CD4-positive, alpha-beta T cell treated with Interleukin-6 at 100 ng/mL for 8 hours (primary cell): ENCODE data around the gene CCNG1.
"Not testable (repeated sequence)": the region's sequence is repeated elsewhere in the genome, so short reads cannot be mapped to it uniquely, and the experiment has no call there.

Experiments
- DNase-seq: peaks from one replicate; pipeline ENCODE4 v3.0.0-alpha.2; 2020; ENCODE audit warnings: mixed read lengths, low spot score

Gene CCNG1

DNA sequence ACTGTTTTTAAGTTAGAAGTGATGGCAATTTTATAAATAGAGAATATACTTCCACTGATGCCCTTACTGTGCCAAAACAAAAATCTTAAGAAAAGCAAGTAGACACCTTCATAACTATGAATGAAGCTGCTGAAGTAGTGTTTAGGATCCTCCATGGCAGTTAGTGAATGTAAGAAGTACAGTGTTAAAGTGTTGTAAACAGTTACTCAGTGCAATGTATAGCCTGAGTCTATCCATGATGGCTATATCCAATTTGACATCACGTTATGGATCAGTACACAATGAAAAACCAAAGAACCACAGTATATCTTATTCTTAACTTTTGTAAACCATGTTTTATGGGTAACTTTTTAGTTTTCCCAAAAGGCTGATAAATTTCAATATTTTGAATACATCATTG lies 7.1 kb downstream of the CCNG1 start:
- no peak for DNase-seq

DNA sequence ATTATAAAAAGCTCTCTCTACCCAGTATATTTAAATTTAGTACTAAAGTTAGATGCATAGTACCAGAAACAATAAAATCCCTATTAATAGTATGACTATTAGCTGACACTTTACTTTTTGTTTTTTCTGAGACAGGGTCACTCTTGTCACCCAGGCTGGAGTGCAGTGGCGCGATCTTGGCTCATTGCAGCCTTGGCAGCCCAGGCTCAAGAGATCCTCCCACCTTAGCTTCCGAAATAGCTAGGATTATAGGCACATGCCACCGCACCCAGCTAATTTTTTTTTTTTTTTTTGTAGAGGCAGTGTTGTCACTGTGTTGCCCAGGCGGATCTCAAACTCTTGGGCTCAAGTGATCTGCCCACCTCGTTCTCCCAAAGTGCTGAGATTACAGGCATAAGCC lies 8.0 kb downstream of the CCNG1 start:
- DNase-seq, result no peak

GRCh38 chr5:163447191-163447590 lies 9.8 kb downstream of the CCNG1 start:
- no peak for DNase-seq

GRCh38 chr5:163447875-163448274 lies 10.5 kb downstream of the CCNG1 start:
- no peak for DNase-seq

- DNase-seq, result no peak
These were observed 11.1 kb downstream of the CCNG1 start for GRCh38 chr5:163448491-163448890.

GRCh38 chr5:163451489-163451888 lies 14.1 kb downstream of the CCNG1 start:
- DNase-seq, result no peak

GRCh38 chr5:163453705-163454104 lies 16.3 kb downstream of the CCNG1 start:
- DNase-seq, result no peak

GRCh38 chr5:163455406-163455805 lies 18.0 kb downstream of the CCNG1 start:
- DNase-seq, result not testable (repeated sequence)

GRCh38 chr5:163456029-163456589 lies 18.7 kb downstream of the CCNG1 start:
- no peak for DNase-seq

- no peak for DNase-seq
These were observed 19.4 kb downstream of the CCNG1 start for GRCh38 chr5:163456840-163457239.

GRCh38 chr5:163458778-163459385 lies 21.5 kb downstream of the CCNG1 start:
- DNase-seq, result no peak

GRCh38 chr5:163459462-163459818 lies 22.0 kb downstream of the CCNG1 start:
- no peak for DNase-seq

DNA sequence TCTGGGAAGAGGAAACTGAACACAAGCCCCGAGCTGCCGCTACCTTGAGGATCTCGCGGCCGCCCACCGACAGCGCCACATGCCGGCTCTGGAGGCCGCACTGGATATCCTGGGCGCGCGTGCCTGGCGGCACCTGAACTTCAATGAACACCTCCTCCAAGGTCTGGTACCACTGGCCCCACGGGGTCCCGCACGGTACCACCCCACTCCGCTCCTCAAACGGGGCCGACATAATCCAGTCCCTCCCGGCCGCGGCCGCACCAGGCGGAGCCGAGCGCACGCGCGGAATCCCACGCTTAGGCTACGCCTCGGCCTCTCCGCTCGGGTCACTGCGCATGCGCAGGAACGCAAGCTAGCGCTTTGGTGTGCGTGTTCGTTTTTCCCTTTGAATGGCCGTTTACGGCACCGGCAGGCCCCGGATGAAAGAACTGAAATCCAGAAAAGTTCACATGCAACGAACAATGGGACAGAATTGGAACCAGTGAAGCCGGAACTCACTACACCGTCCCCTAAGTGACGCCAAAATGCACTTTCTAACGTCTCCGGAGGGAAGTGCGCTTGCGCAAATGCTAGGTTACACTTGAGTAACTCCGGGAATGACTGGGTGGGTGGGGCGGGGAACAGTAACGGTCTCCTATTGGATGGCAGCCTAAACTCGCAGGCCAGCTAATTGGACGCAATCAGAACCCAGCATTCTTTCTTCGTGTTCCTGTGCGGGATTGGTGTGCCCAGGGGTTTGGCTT lies 22.6 kb downstream of the CCNG1 start, which contains the start of gene NUDCD2:
TSS of gene NUDCD2 (minus strand) at position 284 of the 743 bp plus-strand sequence. CDS start at position 232, 52 bp downstream.
- peak; percentile 97 for DNase-seq

DNA sequence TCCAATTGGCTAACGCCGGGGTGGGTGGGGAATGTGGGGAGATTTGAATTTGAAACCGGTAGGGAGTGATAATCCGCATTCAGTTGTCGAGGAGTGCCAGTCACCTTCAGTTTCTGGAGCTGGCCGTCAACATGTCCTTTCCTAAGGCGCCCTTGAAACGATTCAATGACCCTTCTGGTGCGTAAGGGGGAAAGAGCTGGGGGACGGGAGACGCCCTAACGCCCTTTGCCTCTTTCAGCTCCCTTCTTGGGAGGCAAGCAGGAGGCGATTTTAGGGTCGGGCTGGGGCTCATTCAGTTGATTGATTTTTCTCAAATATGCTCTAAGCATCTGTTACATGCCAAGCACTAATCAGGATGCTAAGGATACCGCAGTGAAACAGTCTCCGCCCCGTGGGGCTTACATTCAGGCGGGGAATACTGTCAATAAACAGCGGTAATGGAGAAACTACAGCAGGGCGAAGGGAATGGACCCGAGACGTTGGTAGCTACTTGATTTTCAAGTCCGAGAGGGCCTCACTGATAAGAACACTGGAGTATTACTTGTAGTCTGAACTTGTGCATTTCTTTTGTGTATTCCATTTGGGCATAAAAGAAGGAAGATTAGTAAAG lies 23.3 kb downstream of the CCNG1 start, which contains the start of gene HMMR:
TSS of gene HMMR (plus strand) at position 71 of the 610 bp plus-strand sequence. CDS start at position 132, 61 bp downstream.
- no peak for DNase-seq

DNA sequence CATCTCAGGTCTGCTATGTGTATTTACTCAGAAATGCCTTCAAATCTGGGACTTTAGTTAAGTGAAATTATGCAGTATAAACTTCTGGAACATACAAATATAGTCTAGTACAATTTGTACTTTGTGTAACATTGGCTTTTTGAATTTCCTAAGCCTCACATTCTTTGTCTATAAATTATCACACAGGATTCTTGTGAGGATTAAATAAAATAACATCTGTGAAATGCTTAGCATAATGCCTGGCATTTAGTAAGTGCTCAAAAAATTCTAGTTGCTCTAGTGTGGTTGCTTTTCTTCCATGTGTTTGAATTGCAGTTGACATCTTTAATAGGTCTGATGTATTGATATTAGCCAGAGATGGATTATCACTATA lies 25.7 kb downstream of the CCNG1 start:
- no peak for DNase-seq

- no peak for DNase-seq
These were observed 30.3 kb downstream of the CCNG1 start for GRCh38 chr5:163467682-163468081.

DNA sequence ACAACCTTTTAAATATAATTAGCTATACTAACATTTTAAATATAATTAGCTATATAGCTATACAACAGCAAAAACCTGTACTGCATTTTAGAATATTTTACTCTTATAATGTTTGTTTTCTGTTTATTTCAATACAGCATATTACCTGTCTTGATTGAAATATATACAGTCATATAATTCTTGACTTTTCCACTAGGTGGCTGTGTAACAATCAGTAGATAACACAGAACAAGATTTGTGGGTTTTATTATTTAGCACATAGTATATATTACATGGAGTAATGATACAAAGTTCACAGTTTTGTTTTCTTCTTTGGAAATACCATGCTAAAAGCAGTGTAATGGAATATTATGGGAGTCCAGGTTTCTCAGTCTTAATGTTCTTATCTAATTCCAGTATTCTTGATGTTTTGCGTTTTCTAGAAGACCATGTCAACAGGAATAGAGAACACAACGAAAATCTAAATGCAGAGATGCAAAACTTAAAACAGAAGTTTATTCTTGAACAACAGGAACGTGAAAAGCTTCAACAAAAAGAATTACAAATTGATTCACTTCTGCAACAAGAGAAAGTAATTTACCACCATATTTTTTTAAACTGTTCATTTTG lies 36.3 kb downstream of the CCNG1 start:
- peak; percentile 6 for DNase-seq

DNA sequence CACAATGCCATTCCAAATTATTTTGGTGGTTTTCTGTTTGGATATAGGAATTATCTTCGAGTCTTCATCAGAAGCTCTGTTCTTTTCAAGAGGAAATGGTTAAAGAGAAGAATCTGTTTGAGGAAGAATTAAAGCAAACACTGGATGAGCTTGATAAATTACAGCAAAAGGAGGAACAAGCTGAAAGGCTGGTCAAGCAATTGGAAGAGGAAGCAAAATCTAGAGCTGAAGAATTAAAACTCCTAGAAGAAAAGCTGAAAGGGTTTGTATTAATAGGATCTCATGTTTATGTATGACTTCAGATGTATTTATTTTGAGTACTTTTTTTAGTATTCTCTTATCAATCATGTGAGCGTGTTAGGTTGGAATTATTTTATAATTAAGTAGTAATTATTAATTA lies 38.0 kb downstream of the CCNG1 start:
- DNase-seq, result no peak

DNA sequence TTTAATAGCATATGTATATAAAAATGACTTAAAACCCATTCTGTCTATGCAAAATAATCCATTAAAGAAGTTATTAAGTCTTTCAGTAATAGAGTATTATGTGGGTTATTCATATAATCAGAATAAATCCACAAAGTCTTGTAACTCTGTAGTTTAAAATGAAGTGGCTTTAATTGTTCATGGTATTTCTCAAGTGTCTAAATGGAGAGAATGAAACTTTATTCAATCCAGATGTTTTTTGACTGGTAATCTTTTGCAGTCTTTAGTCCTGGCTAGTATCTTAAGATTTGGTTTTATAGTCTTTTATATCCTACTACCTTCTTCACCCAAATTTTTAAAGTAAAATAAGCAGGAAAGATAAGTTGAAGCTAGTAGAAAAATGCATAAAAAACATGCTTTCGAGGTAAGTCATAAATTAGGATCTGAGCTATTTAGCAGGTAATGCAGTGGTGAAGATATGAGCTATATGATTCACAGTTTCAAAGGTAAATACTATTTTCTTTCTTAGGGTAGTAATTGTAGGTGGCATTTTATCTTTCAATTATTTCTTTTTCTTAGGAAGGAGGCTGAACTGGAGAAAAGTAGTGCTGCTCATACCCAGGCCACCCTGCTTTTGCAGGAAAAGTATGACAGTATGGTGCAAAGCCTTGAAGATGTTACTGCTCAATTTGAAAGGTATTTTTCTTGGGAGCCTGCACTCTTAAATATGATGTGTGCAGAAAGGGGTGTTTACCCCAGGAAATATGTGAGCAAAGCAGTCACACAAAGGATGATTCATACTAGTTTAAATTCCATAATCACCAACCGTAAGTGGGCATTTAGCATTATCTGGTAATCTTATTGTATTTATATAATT lies 41.0 kb downstream of the CCNG1 start:
- no peak for DNase-seq

- DNase-seq, result no peak
These were observed 41.5 kb downstream of the CCNG1 start for GRCh38 chr5:163478982-163479271.

- no peak for DNase-seq
These were observed 51.8 kb downstream of the CCNG1 start for GRCh38 chr5:163489055-163489744.
